Upper lobe of left lung (tissue), 4 donors: Measurements from ENCODE around the gene ARID1B.

ENCODE experiments used
- CTCF ChIP-seq, 6 experiments: fragments of 450-650 bp in 4 of 6; fragments of 200-600 bp in 2 of 6; sonication (generic) in 2 of 6; IDR thresholded peaks; one replicate each; pipeline ENCODE4 v1.5.1; 2016 to 2019; ENCODE audit warnings: antibody characterized with exemption in 6 of 6
- EP300 ChIP-seq, 4 donors: sonication (generic); formaldehyde crosslinking; IDR thresholded peaks; one replicate each; pipeline ENCODE4 v1.5.1; 2017; ENCODE audit warnings: antibody characterized with exemption in 4 of 4, control low read depth in 2 of 4
- POLR2A ChIP-seq, 4 donors: fragments of 450-650 bp; IDR thresholded peaks; one replicate each; pipeline ENCODE4 v1.5.1; 2016 to 2017; ENCODE audit warnings: antibody characterized with exemption in 4 of 4, mild to moderate bottlenecking in 2 of 4

DNA sequence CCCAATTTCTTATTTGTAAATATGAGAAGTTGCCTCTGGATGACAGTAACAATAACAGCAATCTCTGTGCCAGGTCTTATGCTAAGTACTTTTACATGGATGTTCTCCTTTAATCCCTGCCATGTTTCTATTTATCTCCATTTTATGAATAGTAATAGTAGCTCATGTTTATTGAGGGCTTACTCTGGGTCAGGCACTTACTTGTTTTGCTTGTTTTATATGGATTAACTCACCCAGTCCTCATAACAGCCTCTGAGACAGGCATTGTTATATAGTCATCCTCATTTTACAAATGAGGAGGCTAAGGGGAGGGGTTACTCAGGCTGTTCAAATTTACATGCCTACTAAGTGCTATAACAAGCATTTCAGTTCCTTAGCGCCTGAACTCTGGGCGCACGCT, 64.3 kb downstream of the ARID1B start:
- TF ChIP-seq POLR2A (IDR thresholded peaks at IDR 0.05) (no peak), CTCF (IDR thresholded peaks at IDR 0.05) (no peak), EP300 (IDR thresholded peaks at IDR 0.05) (no peak)
